ENCODE data around the gene SP140.
"Not testable (repeated sequence)": the region's sequence is repeated elsewhere in the genome, so short reads cannot be mapped to it uniquely, and the experiment has no call there.

The SP140 gene

DNA sequence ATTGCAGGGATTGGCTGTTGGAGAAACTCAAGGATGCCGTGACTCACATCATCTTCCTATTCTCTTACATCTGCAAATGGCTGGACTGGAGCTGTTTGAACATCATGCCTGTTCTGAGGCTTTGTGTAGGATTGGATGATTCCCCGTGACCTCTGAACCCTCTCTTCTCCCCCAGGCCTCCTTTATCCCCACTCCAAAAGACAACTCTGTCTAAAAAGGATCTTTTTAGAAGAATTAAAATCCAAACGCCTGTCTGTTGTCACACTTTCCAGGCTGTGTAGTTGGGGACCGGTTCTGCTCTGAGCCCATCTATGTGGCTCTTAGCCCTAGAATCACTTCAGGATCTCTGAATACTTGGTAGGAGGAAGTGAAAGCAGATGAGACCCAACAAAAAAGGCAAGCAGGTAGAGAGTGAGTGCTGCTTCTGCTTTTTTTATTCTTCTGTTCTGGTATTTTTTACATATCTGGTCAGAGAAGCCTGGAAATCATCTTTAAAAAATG is 565 bp downstream of the SP140 start:
- no peak for DNase-seq

DNA sequence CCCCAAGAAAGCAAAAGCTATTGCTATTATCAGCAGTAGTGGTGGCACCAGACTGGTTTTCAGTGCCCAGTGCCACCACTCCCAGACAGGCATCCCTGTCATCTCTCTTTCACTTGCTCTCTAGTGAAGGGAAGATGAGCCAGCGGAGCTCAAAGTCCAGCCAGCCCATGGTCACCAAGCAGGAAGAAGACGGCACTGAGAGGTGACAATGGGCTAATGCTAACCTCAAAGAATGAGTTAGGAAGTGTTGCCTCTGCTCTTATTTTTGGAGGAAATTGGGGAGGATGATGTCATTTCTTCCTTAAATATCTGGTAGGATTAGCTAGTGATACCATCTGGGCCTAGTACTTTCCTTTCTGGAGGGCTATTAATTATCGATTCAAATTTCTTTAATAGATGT is 1.7 kb downstream of the SP140 start:
- no peak for DNase-seq

DNA sequence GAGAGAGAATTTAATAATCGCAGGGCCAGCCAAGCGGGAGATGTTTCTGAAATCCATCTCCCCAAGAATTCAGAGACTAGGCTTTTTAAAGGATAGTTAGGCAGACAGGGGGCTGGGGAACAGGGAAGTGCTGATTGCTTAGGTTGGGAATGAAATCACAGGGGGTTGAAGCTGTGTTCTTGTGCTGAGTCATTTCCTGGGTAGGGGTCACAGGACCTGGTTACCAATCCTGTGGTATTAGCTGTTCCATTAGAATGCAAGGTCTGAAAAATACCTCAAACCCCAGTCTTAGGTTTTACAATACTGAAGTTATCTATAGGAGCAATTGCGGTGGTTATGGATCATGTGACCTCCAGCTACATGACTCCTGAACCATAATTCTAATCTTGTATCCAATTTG is 4.6 kb downstream of the SP140 start:
- peak; percentile 84 for DNase-seq

DNA sequence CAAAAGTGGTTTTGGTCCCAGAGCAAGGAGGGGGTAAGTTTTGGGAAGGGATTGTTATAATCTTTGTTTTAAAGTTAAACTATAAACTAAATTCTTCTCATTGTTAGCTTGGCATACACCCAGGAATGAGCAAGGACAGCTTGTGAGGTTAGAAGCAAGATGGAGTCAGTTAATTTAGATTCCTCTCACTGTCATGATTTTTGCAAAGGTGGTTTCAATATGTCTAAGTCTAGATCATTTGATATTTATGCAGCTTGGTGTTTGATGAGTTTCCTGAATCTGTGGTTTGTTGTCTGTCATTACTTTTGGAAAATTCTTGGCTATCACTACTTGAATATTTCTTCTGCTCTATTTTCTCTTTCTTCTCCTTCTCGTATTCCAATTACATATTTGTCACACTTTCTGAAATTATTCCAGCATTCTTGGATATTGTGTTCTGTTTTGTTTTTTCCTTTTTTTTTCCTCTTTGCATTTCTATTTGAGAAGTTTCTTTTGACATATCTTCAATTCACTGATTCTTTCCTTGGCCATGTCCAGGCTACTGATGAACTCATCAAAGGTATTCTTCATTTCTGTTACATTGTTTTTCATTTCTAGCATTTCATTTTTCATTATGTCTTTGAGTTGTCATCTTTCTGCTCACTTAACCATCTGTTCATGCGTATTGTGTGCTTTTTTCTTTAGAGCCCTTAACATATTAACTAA is 5.1 kb downstream of the SP140 start:
- no peak for DNase-seq

DNA sequence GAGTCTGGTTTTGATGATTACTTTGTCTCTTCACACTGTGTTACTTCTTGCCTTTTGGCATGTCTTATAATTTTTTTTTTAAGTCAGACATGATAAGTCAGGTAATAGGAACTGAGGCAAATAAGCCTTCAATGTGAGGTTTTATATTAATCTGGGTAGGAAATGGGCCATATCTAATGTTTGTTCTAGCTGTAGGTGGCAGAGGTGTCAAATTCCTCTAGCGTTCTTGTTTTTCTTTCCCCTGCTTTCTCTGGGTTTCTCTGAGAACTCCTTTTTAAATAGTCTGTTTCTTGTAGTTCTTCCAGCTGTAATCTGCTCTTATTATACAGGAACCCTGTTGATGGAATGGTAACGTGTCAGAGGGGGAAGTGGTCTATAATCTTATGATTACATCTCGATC is 5.7 kb downstream of the SP140 start:
- DNase-seq, result no peak

DNA sequence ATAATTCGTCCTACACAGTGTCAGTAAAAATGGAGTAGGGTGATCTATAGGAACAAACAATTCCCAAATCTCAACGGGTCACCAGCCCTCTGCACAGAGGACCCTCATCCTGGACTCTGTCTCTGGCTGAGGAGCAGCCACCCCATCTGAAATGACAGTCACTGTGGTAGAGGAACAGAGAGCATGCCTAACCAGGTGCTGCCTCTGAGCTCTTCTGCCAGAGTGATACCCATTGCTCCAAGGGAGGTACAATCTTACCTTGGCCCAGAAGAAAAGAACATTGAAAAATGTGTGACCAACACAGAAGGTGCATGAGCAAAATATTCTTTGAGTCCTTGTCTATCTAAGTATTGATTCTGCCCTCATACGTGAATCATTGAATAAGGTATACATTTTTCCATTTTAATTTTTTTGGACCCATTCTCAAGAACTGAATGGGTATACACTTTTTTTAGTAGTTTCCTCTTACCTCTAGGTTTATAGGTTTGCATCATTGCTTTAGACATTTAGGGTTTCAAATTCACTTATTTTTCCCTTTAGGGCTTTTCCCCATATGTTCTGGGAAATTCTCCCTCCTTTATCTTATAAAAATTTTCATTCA is 8.7 kb downstream of the SP140 start:
- no peak for DNase-seq

DNA sequence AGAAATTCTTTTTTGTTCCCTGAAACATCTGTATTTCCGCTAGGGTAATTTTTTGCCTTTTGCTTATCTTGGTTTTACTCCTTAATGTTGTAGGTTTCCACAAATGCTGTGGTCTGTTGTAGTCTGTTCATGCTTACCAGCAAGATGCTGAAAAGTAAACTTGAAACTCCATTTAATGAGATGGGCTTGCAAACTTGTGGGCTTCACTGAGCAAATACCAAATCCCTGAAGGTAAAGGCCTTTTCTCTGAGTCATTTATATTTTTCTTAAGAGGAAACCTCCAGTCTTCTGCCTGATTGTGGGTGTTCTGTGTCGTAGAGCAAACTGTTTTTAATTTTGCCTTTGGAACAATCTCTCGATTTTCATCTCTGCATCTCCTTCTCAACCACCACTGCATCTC is 9.3 kb downstream of the SP140 start:
- DNase-seq, result peak; percentile 23

DNA sequence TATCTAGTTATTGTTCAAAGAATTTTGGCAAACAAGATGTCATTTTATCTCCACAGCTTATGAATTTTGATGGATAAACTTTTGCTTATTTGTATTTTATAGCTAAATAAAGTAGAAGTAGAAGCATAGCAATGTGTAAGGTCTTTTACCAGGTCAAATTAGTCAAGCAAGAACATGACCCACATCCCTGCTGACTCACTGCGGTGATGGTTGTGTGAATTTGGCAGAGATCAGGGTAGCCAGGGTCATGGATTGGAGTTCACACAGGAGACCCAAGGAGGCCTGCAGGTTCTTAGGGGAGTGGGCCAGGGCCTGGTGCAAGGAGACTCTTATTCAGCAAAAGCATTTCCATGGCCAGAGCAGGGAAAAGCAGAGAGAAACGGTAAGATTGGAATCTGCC is 18.7 kb downstream of the SP140 start:
- DNase-seq, result peak; percentile 7

DNA sequence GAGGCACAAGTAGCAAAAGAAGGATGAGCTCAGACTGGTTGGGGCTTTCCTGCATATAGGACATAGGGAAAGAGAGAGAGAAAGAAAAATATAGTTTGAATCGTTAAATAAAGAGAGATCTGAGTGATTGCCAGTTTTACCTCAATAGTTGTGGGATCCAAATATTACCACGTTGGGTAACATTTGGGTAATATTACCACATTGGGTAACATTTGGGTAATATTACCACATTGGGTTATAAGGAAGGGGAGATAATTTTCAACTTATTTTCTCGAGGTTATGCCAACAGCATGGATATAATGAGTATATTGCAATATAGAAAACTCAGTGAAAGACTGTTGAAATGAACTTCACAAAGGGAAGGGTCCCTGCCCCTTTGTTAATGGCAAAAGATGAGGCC is 20.7 kb downstream of the SP140 start:
- no peak for DNase-seq

DNA sequence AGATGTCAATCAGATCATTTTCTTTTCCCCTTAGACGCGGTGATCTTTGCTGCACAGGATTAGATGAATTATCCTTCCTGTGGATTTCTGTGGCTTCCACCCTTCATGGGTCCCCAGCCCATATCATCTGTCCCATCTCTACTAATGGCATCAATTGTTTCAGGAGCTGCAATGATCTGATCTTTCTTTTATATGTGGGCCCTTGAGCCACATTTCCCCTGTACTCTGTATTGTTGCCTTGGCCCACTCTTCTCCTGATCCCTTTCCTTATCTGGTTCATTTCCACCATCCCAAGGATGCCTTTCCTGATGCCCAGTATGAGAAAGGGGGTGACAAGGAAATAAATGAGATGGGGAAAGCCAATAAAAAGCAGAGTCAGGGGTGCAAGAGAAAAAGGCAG is 24.7 kb downstream of the SP140 start:
- no peak for DNase-seq

DNA sequence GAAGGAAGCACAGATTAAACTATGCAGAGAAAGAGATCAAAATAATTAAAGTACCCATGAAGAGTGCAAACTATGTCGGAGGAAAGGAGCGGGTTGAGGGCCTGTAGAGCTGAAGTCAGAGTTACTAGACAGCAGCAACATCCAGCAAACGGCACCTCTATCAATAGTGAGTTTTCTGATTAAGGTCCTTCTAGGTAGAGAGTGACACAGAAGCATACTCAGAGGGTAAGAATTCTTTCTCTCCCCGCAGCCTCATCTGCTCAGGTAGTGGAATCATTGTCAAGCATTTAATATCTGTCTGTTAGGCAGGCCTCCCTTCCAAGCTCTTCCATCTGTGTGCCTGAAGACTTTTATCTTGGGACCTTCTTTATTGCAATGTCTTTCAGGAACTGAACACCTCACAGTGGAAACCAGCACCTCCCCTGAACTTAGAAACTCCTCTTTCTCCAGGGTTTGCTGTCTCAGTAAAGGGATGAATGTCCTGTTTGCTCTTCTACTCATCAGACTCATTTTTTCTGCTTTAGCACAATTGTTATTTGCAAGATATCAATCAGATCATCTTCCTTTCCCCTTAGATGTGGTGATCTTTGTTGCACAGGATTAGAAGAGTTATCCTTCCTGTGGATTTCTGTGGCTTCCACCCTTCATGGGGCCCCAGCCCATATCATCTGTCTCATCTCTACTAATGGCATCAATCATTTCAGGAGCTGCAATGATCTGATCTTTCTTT is 28.8 kb downstream of the SP140 start:
- no peak for DNase-seq

DNA sequence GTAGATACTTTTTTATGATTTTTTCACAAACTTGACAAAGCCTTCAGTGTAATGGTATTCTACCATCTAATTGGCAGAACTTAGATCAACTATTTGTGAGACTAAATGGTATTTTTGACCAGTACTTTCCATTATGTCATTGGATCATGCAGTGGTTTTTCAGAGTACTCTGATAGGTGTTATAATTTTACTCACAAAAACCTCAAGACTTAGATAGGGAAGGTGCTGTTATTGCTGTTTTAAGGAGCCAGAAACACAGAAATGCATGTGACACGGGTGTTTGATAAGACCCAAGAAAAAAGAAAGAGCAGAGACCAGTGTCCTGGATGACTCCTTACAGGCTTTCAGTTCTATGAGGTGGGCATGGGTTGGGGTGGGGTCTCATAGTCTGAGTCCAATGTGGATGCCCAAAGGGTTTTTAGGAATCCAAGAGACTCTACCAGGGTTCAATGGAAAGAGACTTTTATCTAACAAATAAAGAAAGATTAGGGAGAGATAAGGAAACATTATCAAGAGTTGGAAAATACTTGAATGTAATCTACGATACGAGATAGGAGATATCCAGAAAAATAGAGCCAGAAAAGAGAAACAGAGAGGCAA is 31.3 kb downstream of the SP140 start:
- no peak for DNase-seq

DNA sequence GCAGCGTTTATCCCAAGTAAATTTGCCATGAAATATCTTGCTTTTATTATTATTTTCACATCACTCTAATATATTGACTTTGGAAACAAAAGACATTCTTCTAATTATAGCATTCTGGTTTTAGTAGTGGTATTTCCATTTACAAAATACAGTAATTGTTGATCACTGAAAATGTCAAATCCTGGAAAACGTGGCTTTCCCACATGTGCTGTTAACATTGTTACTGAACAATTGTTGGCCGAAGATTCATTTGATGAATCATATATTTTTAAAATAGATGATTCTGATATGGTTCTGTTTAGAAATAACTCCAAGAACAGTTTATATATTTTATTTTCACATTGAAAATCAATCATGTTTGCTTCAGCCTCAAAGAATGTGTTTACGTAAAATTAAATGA is 32.9 kb downstream of the SP140 start:
- DNase-seq, result no peak

DNA sequence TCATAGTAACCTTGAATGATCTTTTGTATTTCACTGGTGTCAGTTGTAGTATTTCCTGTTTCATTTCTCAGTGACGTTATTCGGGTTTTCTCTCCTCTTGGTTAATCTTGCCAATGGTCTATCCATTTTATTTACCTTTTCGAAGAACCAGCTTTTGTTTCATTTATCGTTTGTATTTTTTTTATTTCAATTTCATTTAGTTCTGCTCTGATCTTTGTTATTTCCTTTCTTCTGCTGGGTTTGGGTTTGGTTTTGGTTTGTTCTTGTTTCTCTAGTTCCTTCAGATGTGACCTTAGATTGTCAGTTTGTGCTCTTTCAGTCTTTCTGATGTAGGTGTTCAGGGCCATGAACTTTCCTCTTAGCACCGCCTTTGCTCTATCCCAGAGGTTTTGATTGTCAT is 36.7 kb downstream of the SP140 start:
- no peak for DNase-seq

DNA sequence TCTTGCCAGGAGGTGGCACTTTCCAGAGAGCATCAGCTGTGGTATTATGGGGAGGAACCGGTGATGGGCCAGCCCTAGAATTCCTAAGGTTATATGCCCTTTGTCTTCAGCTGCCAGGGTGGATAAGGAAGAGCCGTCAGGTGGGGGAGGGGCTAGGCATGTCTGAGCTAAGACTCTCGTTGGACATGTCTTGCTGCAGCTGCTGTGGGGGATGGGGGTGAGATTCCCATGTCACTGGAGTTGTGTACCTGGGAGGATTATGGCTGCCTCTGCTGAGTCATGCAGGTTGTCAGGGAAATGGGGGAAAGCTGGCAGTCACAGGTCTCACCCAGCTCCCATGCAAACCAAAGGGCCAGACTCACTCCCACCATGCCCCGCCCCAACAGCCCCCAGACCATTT is 39.4 kb downstream of the SP140 start:
- not testable (repeated sequence) for DNase-seq

DNA sequence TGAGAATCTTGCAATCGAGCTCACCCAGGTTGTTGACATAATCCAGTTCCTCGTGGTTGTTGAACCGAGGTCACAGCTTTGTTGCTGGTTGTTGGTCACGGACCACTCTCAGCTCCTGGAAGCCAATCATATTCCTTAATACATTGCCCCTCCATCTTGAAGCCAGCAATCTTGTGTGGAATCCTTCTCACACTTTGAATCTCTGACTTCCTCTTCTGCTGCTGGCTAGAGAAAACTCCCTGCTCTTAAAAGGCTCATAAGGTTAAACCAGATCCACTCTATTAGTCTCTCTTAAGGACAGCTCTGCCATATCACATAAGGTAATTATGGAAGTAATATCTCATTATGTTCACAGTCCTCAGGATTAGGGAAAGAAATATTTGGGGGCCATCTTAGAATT is 41.1 kb downstream of the SP140 start:
- no peak for DNase-seq

DNA sequence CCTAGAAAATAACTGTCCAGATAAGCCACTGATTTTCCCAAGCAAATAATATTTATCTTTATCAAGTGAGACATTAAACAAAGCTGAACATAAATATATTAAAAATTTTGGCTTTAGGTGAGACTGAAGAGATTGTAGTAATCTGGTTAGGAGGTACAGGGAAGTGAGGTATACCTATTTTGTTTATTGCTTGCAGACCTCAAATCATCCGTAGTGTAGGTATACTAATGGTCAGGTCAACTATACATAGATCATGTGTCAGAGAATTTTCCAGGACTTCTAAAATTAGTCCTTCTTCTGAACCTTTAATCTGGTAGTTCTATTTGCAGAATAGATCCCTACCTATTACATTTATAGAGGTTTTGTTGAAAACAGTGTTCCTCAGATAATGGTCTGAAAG is 41.5 kb downstream of the SP140 start:
- DNase-seq, result no peak

DNA sequence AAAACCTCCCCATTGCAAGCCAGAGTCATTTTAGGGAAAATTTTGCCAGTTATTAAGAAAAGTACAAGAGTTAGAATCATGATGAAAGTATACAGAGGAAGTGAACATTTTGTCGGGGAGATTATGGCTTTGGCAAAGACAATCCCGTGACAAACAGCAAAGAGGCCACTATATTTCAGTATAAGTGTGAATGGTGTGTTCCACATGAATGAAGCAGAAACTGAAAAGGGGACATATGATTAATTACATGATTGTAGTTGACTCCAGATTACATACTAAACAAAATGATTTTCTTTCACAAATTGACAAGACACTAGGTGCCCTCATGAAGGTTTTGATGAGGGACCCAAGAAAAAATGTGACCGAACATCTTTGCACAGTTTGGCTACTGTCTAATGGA is 42.0 kb downstream of the SP140 start:
- no peak for DNase-seq

DNA sequence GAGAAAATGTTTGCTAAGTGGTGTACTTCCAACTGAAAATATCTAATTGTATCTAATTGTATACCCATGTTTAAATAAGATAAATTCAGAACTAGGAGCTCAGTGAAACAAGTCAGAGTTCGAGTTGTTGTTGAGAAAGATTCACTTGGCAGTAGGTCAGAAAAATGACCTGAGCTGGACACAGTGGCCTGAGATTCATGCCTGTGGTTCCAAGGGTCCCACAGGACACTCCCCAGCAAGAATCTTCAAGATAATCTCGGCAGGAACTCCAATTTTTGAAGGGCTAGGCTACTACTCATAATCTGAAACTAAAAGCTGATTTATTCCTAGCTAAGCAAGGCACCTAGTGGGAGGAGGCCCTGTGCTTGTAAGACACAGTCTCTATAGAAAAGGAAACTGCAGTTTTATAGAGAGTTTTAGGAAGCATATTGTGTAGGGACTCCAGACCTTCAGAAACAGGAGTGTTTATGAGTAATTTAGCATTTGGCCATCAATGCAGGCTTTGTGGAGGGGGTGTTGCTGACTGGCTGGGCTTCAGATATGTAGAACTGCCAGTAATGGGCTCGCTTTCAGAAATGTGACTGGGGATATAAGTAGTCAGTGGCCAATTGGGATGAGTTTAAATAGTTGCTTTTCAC is 43.2 kb downstream of the SP140 start:
- DNase-seq, result peak; percentile 2

DNA sequence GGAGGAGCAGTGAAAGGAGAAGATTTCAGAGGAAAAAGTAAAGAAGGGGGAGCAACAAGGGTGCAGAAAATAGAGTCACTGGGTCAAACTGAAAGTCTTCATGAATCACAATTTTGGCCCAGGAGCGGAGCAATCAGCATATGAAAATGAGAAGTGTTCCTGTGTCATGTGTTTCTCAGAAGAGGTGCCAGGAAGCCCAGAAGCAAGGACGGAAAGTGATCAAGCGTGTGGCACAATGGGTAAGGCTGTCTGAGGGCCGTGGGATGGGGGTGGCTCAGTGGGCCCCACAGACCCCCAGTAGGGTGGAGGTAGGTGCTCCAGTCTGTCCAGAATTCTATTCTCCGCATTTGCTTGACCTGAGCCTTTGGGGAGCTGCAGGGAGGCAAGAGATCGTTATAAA is 44.2 kb downstream of the SP140 start:
- DNase-seq, result no peak

DNA sequence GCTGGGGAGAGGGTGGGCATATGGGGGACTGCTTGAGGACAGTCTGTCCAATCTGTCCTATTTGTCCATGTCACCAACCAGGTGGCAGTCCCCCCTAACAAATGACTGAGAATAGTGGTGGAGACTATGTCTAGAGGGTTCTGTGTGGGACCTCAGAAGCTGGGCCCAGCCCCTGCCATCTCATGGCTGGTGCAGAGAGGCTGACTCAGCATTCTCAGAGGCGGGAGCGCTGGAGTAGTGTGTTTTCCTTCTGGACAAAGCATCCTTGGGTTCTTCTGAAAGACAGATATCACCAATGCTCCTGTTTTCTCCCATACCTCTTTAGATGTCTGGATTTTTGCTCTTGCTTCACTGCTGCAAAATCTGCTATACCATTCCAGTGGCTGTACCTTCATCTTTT is 57.4 kb downstream of the SP140 start:
- no peak for DNase-seq

DNA sequence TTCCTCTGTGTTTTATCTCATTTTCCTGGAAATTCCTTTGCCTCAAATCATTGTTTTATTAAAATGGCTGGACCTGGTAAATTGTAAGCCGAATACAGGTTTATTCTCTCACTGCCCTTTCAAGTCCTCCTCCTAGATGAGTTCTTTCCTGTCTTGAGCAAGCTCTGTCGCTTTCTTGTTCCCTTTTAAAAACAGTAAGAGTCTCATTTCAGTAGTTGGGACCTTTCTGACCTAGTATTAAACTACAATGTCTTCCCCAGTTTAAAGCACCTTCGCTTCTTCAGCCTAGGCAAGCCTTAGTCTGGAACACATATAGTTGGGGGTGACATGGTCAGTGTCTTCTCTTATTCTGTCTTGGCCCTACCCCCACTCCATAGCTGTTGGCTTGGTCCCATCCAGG is 60.5 kb downstream of the SP140 start:
- no peak for DNase-seq

DNA sequence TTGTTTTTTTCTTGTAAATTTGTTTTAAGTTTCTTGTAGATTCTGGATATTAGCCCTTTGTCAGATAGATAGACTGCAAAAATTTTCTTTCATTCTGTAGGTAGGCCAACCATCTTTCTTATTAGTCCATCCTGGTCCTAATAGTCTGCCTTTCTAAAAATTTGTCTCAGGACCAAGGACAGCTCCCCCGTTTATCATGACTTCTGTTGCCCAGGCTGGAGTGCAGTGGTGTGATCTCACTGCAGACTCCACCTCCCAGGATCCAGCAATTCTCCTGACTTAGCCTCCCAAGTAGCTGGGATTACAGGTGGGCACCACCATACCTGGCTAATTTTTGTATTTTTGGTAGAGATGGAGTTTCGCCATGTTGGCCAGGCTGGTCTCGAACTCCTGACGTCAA is 63.8 kb downstream of the SP140 start:
- peak; percentile 41 for DNase-seq

All from EL (cell line).